Esophagus muscularis mucosa (tissue), 4 donors: ENCODE measurements around the gene NUDT14. TPM values are rescaled to one million over a fixed set of nuclear protein-coding genes. Genes with fewer than 3 reads are reported as not detected.

ENCODE experiments used
- DNase-seq: peaks from one replicate; pipeline ENCODE4 v3.0.0-alpha.2; 2017; ENCODE audit errors: extremely low spot score
- H3K27ac ChIP-seq, 4 donors: fragments of 200-600 bp; sonication (generic); replicated peaks in 1 of 4; 1 replicate in 3 of 4; 2 replicates in 1 of 4; pipeline ENCODE4 v1.5.1; 2016 to 2019; ENCODE audit warnings: mild to moderate bottlenecking in 1 of 4
- H3K27me3 ChIP-seq, 4 donors: fragments of 200-600 bp; sonication (generic); one replicate each; pipeline versions ENCODE4 v1.5.1 to v1.6.0; 2016 to 2019
- H3K36me3 ChIP-seq, 4 donors: fragments of 200-600 bp; sonication (generic); one replicate each; pipeline ENCODE4 v1.5.1; 2016 to 2019
- H3K4me1 ChIP-seq, 4 donors: fragments of 200-600 bp; sonication (generic); one replicate each; pipeline ENCODE4 v1.5.1; 2016 to 2019
- H3K4me3 ChIP-seq, 4 donors: fragments of 200-600 bp; sonication (generic); 1 replicate in 2 of 4; 2 replicates in 2 of 4; pipeline ENCODE4 v1.5.1; 2016 to 2019; ENCODE audit warnings: mild to moderate bottlenecking in 4 of 4, moderate library complexity in 1 of 4
- H3K9me3 ChIP-seq, 4 donors: fragments of 200-600 bp; sonication (generic); 1 replicate in 3 of 4; 2 replicates in 1 of 4; pipeline ENCODE4 v1.5.1; 2016 to 2019
- EP300 ChIP-seq: sonication (generic); formaldehyde crosslinking; IDR thresholded peaks from one replicate; pipeline ENCODE4 v1.6.1; 2017; ENCODE audit warnings: antibody characterized with exemption
- POLR2A ChIP-seq: fragments of 450-650 bp; IDR thresholded peaks from one replicate; pipeline ENCODE4 v1.6.1; 2017; ENCODE audit warnings: antibody characterized with exemption, moderate library complexity, mild to moderate bottlenecking, low read depth
- POLR2AphosphoS5 ChIP-seq, 2 donors: sonication (generic); formaldehyde crosslinking; IDR thresholded peaks; one replicate each; pipeline ENCODE4 v1.6.1; 2017; ENCODE audit warnings: antibody characterized with exemption in 2 of 2
- WGBS: methylation state at CpG from one replicate; pipeline ENCODE4 v1.1.5; 2018; 5-methylcytosine and 5-hydroxymethylcytosine counted together
- intact Hi-C: fragments of 100-400 bp; cut with DNase I; formaldehyde crosslinking; loops from one replicate; pipeline ENCODE4 v1.15.1; 2023
- total RNA-seq, 4 donors: library from RNA; depleted of rRNA; stranded (reverse); fragments of >200 nt; gene quantifications; one replicate each; pipeline versions ENCODE4 v1.1.0 to v1.2.1, GENCODE V29; 2016
- TF ChIP-seq, protein P1 (sequence below), 3 experiments: fragments of 200-600 bp in 2 of 3; fragments of 450-650 bp in 1 of 3; sonication (generic) in 2 of 3; IDR thresholded peaks; one replicate each; pipeline ENCODE4 v1.5.1; 2017 to 2019; ENCODE audit warnings: antibody characterized with exemption in 3 of 3, mild to moderate bottlenecking in 2 of 3, moderate library complexity in 1 of 3

Gene NUDT14
- total RNA-seq, 4 donors from 2014 or later: 2.1 to 6.2 (median 5.8) TPM

DNA sequence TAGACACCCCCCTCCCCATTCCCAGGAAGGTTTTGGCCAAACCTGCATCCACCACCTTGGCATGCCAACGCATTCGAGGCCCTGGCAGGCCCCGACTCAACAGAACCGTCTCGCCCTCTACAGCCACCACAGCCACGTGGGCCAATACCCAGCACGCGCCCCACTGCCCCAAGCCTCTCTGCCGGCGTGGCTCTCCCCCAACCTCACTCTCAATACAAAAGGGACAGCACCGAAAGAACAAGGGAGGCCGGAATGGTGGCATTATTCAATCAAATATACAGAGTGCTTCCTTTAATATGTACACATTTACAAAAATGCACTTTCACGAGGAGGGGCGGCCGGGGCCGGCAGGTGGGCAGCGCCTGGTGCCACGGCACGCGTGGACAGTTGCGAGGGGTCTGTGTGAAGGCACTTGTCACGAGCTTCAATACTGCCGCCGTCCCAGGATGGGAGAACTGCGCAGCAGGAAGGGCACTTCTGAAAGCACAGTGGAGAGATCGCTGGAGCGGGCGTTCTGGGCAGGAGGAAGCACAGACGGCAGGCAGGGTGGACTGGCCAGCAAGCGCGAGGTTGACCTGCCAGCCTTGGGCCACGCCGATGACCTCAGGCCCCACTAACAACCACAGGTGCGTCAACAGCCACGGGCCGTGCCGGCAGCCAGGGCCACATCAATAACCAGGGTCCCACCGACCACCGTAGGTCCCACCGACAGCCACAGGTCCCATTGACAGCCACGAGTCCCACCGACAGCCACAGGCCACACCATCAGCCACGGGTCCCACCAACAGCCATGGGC, 39.4 kb downstream of the NUDT14 start:
- WGBS: 94% methylated on average over 33 of the region's 43 CpGs
- TF ChIP-seq POLR2AphosphoS5 (IDR thresholded peaks at IDR 0.05) (no peak), EP300 (no peak), POLR2A (no peak)
- TF ChIP-seq, protein P1, sequence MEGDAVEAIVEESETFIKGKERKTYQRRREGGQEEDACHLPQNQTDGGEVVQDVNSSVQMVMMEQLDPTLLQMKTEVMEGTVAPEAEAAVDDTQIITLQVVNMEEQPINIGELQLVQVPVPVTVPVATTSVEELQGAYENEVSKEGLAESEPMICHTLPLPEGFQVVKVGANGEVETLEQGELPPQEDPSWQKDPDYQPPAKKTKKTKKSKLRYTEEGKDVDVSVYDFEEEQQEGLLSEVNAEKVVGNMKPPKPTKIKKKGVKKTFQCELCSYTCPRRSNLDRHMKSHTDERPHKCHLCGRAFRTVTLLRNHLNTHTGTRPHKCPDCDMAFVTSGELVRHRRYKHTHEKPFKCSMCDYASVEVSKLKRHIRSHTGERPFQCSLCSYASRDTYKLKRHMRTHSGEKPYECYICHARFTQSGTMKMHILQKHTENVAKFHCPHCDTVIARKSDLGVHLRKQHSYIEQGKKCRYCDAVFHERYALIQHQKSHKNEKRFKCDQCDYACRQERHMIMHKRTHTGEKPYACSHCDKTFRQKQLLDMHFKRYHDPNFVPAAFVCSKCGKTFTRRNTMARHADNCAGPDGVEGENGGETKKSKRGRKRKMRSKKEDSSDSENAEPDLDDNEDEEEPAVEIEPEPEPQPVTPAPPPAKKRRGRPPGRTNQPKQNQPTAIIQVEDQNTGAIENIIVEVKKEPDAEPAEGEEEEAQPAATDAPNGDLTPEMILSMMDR (IDR thresholded peaks at IDR 0.05): no peak
- peaks cover 0 to 23% (median 19%) of the 10 kb centered on the region in 4 donors for H3K9me3 ChIP-seq
- H3K4me1 ChIP-seq: no peaks in the 10 kb centered on the region
- peaks cover 0 to 67% (median 14%) of the 10 kb centered on the region in 4 donors for H3K36me3 ChIP-seq
- H3K4me3 ChIP-seq: no peak overlapping the region
- no peak for DNase-seq
- peaks cover 0 to 5% (median 0%) of the 10 kb centered on the region in 4 donors for H3K27me3 ChIP-seq
- H3K27ac ChIP-seq: no peak overlapping the region
- intact Hi-C loops: no loop called here

DNA sequence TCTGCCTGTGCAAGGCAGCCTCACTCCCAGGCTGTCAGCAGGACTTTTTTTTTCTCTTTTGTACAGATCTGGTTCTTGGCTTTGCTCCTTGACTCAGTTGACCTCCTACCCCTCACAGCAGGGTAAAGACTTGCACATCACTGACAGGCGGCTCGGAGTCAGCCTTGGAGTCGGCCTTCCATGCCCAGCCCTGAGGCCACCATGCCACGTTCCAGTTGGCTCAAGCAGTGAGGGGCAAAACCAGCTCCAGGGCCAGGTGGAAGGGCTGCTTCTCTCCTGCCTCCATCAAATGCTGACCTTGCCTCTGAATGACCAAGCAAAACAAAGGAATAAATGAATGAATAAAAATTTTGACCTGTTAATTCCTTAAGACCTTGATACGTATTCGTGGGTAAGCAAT, 40.1 kb downstream of the NUDT14 start:
- no peak for DNase-seq
- H3K27ac ChIP-seq: no peak overlapping the region
- 92% methylated on average over 6 of the region's 6 CpGs for WGBS
- peaks cover 0 to 5% (median 0%) of the 10 kb centered on the region in 4 donors for H3K27me3 ChIP-seq
- peaks cover 0 to 23% (median 19%) of the 10 kb centered on the region in 4 donors for H3K9me3 ChIP-seq
- H3K4me1 ChIP-seq: no peaks in the 10 kb centered on the region
- no peak for TF ChIP-seq POLR2AphosphoS5 (IDR thresholded peaks at IDR 0.05)
- TF ChIP-seq, protein P1 (IDR thresholded peaks at IDR 0.05): no peak
- TF ChIP-seq POLR2A: no peak
- TF ChIP-seq EP300: no peak
- no peak overlapping the region for H3K4me3 ChIP-seq
- intact Hi-C loops: no loop called here
- H3K36me3 ChIP-seq: peaks cover 0 to 60% (median 12%) of the 10 kb centered on the region in 4 donors

- intact Hi-C loops: no loop called here
- no peak for DNase-seq
- 93% methylated on average over 6 of the region's 7 CpGs for WGBS
- Histone ChIP-seq H3K9me3 (peaks cover 0 to 23% (median 19%) of the 10 kb centered on the region in 4 donors), H3K4me1 (no peaks in the 10 kb centered on the region), H3K27me3 (peaks cover 0 to 5% (median 0%) of the 10 kb centered on the region in 4 donors), H3K27ac (no peak overlapping the region), H3K36me3 (peaks cover 0 to 56% (median 10%) of the 10 kb centered on the region in 4 donors), H3K4me3 (no peak overlapping the region)
- TF ChIP-seq, protein P1 (IDR thresholded peaks at IDR 0.05): no peak
- no peak for TF ChIP-seq POLR2A
- TF ChIP-seq EP300: no peak
- no peak for TF ChIP-seq POLR2AphosphoS5 (IDR thresholded peaks at IDR 0.05)
These were observed 40.5 kb downstream of the NUDT14 start for GRCh38 chr14:105140581-105140980.

GRCh38 chr14:105139831-105140239, 41.3 kb downstream of the NUDT14 start:
- Histone ChIP-seq H3K27ac (no peak overlapping the region), H3K4me3 (no peak overlapping the region), H3K9me3 (peaks cover 0 to 23% (median 19%) of the 10 kb centered on the region in 4 donors), H3K36me3 (peaks cover 0 to 48% (median 8%) of the 10 kb centered on the region in 4 donors), H3K4me1 (no peaks in the 10 kb centered on the region), H3K27me3 (peaks cover 0 to 5% (median 0%) of the 10 kb centered on the region in 4 donors)
- 86% methylated on average over 4 of the region's 5 CpGs for WGBS
- intact Hi-C loops: no loop called here
- TF ChIP-seq, protein P1 (IDR thresholded peaks at IDR 0.05): no peak
- no peak for TF ChIP-seq EP300
- no peak for TF ChIP-seq POLR2A
- no peak for TF ChIP-seq POLR2AphosphoS5 (IDR thresholded peaks at IDR 0.05)
- no peak for DNase-seq
